Measurements from ENCODE around the gene CYP2F1.

GRCh38 chr19:41159881-41160280 lies 45.6 kb downstream of the CYP2F1 start:
- TF ChIP-seq CEBPB (IDR thresholded peaks at IDR 0.05) (no peak), EGR1 (IDR thresholded peaks at IDR 0.05) (no peak), EP300 (IDR thresholded peaks at IDR 0.05; ENCODE audit: borderline replicate concordance) (no peak), REST (IDR thresholded peaks at IDR 0.05; ENCODE audit: low read depth) (no peak), USF1 (IDR thresholded peaks at IDR 0.05) (no peak), FOXM1 (IDR thresholded peaks at IDR 0.05; ENCODE audit: borderline replicate concordance, low read depth) (no peak), TAF1 (IDR thresholded peaks at IDR 0.05; ENCODE audit: low read depth) (no peak)
